Measurements from ENCODE around the gene FETUB. TPM values are rescaled to one million over a fixed set of nuclear protein-coding genes. Genes with fewer than 3 reads are reported as not detected.
A peak's percentile ranks its signal among the peaks of the same experiment; 100 is the strongest.
"Not testable (repeated sequence)": the region's sequence is repeated elsewhere in the genome, so short reads cannot be mapped to it uniquely, and the experiment has no call there.

FETUB gene
- total RNA-seq, 6 experiments from 2014 or later = 4.4 to 195 (median 47.9) TPM

DNA sequence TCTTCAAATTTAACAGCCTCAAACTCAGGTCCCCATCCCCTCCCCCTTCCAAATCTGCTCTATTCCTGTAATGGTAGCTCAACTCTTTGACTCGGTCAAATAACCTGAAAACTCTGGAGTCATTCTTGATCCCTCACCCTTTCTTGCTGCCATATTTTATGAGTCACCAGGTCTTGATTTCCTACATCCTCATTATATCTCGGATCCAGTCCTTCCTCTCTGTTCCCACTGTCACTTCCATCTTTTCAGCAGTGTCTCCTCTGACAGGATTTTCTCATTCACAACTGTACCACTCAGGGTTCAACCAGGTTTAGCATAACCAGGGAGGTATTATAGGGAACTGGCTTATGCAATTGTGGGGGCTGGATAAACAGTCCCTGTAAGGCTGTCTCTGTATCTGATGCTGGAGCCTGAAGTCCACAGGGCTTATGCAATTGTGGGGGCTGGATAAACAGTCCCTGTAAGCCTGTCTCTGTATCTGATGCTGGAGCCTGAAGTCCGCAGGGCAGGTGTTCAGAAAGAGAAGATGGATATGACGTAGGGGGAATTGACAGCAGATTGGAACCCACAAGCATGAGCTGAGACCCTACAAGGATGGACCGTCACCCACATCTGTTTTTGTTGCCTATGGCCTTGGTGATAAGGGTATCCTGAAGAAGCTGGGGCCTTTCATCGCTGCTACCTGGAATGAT lies 9.1 kb upstream of the FETUB start:
- no peaks in the 10 kb centered on the region for H3K36me3 ChIP-seq
- no peaks in the 10 kb centered on the region for H3K9me3 ChIP-seq
- H3K27ac ChIP-seq = peak overlapping the region in 1 of 3 donors; percentile 19
- H3K4me1 ChIP-seq = peaks cover 0 to 47% (median 7%) of the 10 kb centered on the region in 4 donors
- TF ChIP-seq, protein P1, sequence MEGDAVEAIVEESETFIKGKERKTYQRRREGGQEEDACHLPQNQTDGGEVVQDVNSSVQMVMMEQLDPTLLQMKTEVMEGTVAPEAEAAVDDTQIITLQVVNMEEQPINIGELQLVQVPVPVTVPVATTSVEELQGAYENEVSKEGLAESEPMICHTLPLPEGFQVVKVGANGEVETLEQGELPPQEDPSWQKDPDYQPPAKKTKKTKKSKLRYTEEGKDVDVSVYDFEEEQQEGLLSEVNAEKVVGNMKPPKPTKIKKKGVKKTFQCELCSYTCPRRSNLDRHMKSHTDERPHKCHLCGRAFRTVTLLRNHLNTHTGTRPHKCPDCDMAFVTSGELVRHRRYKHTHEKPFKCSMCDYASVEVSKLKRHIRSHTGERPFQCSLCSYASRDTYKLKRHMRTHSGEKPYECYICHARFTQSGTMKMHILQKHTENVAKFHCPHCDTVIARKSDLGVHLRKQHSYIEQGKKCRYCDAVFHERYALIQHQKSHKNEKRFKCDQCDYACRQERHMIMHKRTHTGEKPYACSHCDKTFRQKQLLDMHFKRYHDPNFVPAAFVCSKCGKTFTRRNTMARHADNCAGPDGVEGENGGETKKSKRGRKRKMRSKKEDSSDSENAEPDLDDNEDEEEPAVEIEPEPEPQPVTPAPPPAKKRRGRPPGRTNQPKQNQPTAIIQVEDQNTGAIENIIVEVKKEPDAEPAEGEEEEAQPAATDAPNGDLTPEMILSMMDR (IDR thresholded peaks at IDR 0.05) = no peak
- TF ChIP-seq POLR2A (IDR thresholded peaks at IDR 0.05) = no peak
- H3K27me3 ChIP-seq = no peaks in the 10 kb centered on the region
- no peak overlapping the region for H3K4me3 ChIP-seq
- DNase-seq (no peak), ATAC-seq (peak in 1 of 4 donors; percentile 1)
- intact Hi-C loops (cut with DNase I) = loop anchor here in 1 of 2 donors (10.0 kb wide), 1 partner anchor 104 kb away; no protein-coding TSS in a partner anchor
- WGBS (ENCODE audit: insufficient coverage, low coverage, low lambda C conversion rate, missing lambda C conversion rate) = 39% methylated on average over 5 of the region's 6 CpGs

- peak; percentile 42 to 51 (median 44) for ATAC-seq
Measured at GRCh38 chr3:186633481-186633880, 6.7 kb upstream of the FETUB start.

DNA sequence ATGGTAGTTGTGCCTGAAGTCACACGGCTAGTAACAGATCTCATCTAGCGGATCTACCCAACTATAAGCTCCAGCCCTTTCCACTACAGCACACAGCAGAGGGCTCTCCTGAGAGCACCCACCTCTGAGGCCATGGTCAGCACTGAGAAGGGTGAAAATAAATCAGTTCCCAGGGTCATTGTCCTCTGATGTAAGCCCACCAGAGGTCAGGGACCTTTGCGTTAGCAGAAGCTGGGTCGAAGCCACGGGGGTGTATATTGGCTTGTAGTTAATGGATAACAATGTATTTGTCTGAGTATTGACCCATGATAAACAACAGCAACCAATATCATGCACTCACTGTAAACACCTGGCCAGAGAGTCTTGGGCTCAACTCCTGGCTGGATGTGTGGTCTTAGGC lies 6.0 kb upstream of the FETUB start:
- 30% methylated on average over 5 of the region's 5 CpGs for whole genome bisulfite sequencing (ENCODE audit: insufficient coverage, low coverage, low lambda C conversion rate, missing lambda C conversion rate)
- DNase-seq = peak; percentile 76 to 90 (median 84)
- not testable (repeated sequence) for H3K36me3 ChIP-seq, H3K9me3 ChIP-seq, H3K27me3 ChIP-seq
- Histone ChIP-seq H3K4me3 (peak overlapping the region; percentile 5 to 45 (median 42)), H3K4me1 (peaks cover 0 to 57% (median 7%) of the 10 kb centered on the region in 4 donors), H3K27ac (peak overlapping the region; percentile 55 to 81 (median 70))
- ATAC-seq = peak; percentile 85 to 94 (median 90)
- intact Hi-C loops (cut with DNase I) = loop anchor here in 1 of 2 donors (10.0 kb wide), 1 partner anchor 101 kb away; no protein-coding TSS in a partner anchor
- TF ChIP-seq, protein P1 (IDR thresholded peaks at IDR 0.05) = peak in 2 of 4 donors; percentile 8 to 23

More at GRCh38 chr3:186633481-186633880, 6.7 kb upstream of the FETUB start:
- H3K27ac ChIP-seq = peak overlapping the region; percentile 55 to 81 (median 70)
- H3K4me1 ChIP-seq = peaks cover 0 to 56% (median 7%) of the 10 kb centered on the region in 4 donors
- no peaks in the 10 kb centered on the region for H3K27me3 ChIP-seq
- H3K9me3 ChIP-seq = no peaks in the 10 kb centered on the region
- DNase-seq = no peak
- no peaks in the 10 kb centered on the region for H3K36me3 ChIP-seq
- TF ChIP-seq, protein P1 (IDR thresholded peaks at IDR 0.05) = no peak
- TF ChIP-seq POLR2A (IDR thresholded peaks at IDR 0.05) = no peak
- intact Hi-C loops (cut with DNase I) = loop anchor here in 1 of 2 donors (10.0 kb wide), 1 partner anchor 101 kb away; no protein-coding TSS in a partner anchor
- peak overlapping the region; percentile 5 to 45 (median 42) for H3K4me3 ChIP-seq

GRCh38 chr3:186635532-186635931 lies 4.7 kb upstream of the FETUB start:
- Histone ChIP-seq H3K27me3 (no peaks in the 10 kb centered on the region), H3K36me3 (no peaks in the 10 kb centered on the region), H3K27ac (peak overlapping the region in 2 of 3 donors; percentile 19 to 81), H3K4me3 (no peak overlapping the region), H3K4me1 (peaks cover 0 to 63% (median 7%) of the 10 kb centered on the region in 4 donors), H3K9me3 (no peaks in the 10 kb centered on the region)
- intact Hi-C loops (cut with DNase I) = loop anchor here in 1 of 2 donors (10.0 kb wide), 1 partner anchor 99 kb away; no protein-coding TSS in a partner anchor
- DNase-seq = no peak
- WGBS (ENCODE audit: insufficient coverage, low coverage, low lambda C conversion rate, missing lambda C conversion rate) = 66% methylated on average over 2 of the region's 3 CpGs
- TF ChIP-seq, protein P1 (IDR thresholded peaks at IDR 0.05) = no peak
- no peak for TF ChIP-seq POLR2A (IDR thresholded peaks at IDR 0.05)
- peak; percentile 41 to 62 (median 50) for ATAC-seq
